ENCODE measurements around the gene MMRN2.

The MMRN2 gene

GRCh38 chr10:86969421-86970041 lies 12.1 kb upstream of the MMRN2 start:
- no peak for DNase-seq (ENCODE audit: low read depth, low spot score)

GRCh38 chr10:86968994-86969355 lies 11.6 kb upstream of the MMRN2 start:
- no peak for DNase-seq (ENCODE audit: low read depth, low spot score)

GRCh38 chr10:86968271-86968993 lies 11.0 kb upstream of the MMRN2 start, which contains the start of gene ADIRF:
ADIRF (plus strand) TSS chr10:86968482; CDS start chr10:86968545, 63 bp downstream.
- no peak for DNase-seq (ENCODE audit: low read depth, low spot score)

GRCh38 chr10:86967481-86967941 lies 10.1 kb upstream of the MMRN2 start:
- DNase-seq (ENCODE audit: low read depth, low spot score) = no peak

GRCh38 chr10:86965986-86966654 lies 8.7 kb upstream of the MMRN2 start:
- DNase-seq (ENCODE audit: low read depth, low spot score) = no peak

GRCh38 chr10:86964847-86965190 lies 7.4 kb upstream of the MMRN2 start:
- no peak for DNase-seq (ENCODE audit: low read depth, low spot score)

- no peak for DNase-seq (ENCODE audit: low read depth, low spot score)
Observed at GRCh38 chr10:86964061-86964846, 6.8 kb upstream of the MMRN2 start.

- DNase-seq (ENCODE audit: low read depth, low spot score) = no peak
Observed at GRCh38 chr10:86963341-86963919, 6.0 kb upstream of the MMRN2 start.

- DNase-seq (ENCODE audit: low read depth, low spot score) = no peak
Observed at GRCh38 chr10:86962981-86963310, 5.5 kb upstream of the MMRN2 start.

GRCh38 chr10:86962136-86962980 lies 4.9 kb upstream of the MMRN2 start:
- no peak for DNase-seq (ENCODE audit: low read depth, low spot score)

GRCh38 chr10:86961481-86962091 lies 4.2 kb upstream of the MMRN2 start:
- DNase-seq (ENCODE audit: low read depth, low spot score) = no peak

GRCh38 chr10:86960863-86961434 lies 3.5 kb upstream of the MMRN2 start:
- DNase-seq (ENCODE audit: low read depth, low spot score) = no peak

- DNase-seq (ENCODE audit: low read depth, low spot score) = no peak
Observed at GRCh38 chr10:86960003-86960862, 2.8 kb upstream of the MMRN2 start.

GRCh38 chr10:86959737-86960002 lies 2.3 kb upstream of the MMRN2 start:
- DNase-seq (ENCODE audit: low read depth, low spot score) = no peak

- DNase-seq (ENCODE audit: low read depth, low spot score) = no peak
Observed at GRCh38 chr10:86958901-86959736, 1.7 kb upstream of the MMRN2 start.

GRCh38 chr10:86958116-86958900 lies 893 bp upstream of the MMRN2 start, which contains the start of gene SNCG:
SNCG (plus strand) TSS chr10:86958599; CDS start chr10:86958698, 99 bp downstream.
- no peak for DNase-seq (ENCODE audit: low read depth, low spot score)

- DNase-seq (ENCODE audit: low read depth, low spot score) = no peak
Observed at GRCh38 chr10:86956848-86957448, 467 bp downstream of the MMRN2 start.

Data from smooth muscle cell of the brain vasculature (primary cell).